Activated CD8-positive, alpha-beta memory T cell treated with anti-CD3 and anti-CD28 coated beads for 4 hours (primary cell): ENCODE results near the gene KMT2C.

ENCODE experiments used
- DNase-seq, 2 donors: peaks; one replicate each; pipeline ENCODE4 v3.0.0-alpha.2; 2020; ENCODE audit warnings: low read depth in 2 of 2

The KMT2C gene

GRCh38 chr7:152203095-152203494 lies 232.7 kb downstream of the KMT2C start:
- no peak for DNase-seq

DNA sequence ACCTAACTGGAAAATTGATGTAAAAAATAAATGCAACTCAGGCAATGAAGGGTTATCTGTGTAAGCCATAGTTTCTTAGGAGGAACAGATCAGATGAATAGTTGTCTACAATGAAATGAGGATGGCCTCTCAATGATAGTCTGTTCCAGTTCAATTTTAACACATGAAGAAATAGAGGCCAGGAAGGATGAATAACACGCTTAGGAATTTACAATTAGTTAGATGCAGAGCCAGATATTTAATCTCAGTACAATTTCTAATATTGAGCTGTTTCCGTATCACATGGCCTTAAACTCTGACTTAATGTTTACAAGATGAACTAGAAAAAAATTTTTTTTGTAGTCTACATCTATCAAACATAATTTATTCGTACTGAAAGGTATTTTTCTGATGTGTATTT lies 233.7 kb downstream of the KMT2C start:
- DNase-seq: no peak

DNA sequence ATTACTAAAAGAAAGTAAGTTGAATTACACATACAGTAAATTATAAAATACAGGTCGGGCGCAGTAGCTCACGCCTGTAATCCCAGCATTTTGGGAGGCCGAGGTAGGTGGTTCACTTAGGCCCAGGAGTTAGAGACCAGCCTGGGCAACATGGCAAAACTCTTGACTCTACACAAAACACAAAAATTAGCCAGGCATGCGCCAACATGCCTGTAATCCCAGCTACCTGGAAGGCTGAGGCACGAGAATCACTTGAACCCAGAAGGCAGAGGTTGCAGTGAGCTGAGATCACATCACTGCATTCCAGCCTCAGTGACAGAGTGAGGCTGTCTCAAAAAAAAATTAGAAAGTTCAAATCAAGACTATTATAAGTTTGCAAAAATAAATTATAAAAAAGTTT lies 235.4 kb downstream of the KMT2C start:
- DNase-seq: no peak

DNA sequence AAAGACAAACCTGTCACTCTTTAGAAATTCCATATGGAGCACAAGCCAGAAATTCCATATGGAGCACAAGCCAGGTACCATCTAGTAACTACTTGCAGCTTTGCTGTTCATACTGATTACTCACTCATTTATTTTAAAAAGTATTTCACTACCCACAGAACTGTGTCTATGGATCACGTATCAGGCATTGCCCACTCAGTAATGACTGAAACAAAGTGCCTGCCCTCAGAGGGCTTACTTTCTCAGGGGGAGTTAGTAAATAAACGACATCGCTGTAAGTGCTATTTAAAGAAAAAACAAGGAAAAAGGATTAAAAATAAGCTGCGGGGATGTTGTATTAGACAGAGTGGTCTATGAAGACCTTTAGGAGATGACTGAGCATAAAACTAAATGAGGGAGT lies 239.4 kb downstream of the KMT2C start:
- no peak for DNase-seq

DNA sequence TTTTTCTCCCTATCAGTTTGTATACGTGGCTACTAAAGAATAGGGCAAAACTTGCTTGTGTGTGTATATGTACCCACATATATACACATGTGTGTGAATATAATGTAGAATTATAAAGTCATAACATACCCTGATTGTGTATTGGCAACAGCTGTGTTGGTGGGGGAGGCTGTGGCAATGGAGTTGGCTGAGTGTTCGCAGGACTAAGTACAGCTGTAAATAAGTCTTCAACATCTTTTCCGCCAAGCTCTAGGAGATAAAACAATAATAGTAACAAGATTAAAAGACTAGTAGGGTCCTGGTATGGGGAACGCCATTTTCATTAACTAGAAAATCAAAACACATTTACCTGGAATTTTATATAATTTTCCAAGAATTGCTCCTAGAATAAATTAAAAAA lies 241.9 kb downstream of the KMT2C start:
- DNase-seq: no peak

GRCh38 chr7:152189061-152189460 lies 246.7 kb downstream of the KMT2C start:
- DNase-seq: no peak

DNA sequence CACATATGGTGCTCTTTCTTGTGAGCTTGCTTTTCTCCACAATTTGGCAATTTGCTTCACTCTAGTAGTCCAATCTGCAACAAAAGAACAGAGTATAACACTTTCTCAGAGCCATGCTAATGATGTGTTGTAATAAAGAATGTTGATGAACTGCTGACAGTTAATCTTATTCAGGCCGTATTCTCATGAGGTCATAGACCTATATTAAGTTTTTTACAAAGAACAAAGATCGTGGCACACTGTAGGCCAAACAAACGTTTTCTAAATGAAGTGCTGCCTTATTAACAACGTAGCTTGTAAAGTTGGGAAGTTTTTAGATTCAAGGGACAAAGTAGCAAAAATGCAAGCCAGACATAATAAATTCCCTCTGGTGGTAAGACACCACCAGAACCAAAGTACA lies 250.2 kb downstream of the KMT2C start:
- no peak for DNase-seq

- no peak for DNase-seq
Measured at GRCh38 chr7:152180587-152180986, 255.2 kb downstream of the KMT2C start.

- DNase-seq: no peak
Measured at GRCh38 chr7:152180048-152180447, 255.8 kb downstream of the KMT2C start.

DNA sequence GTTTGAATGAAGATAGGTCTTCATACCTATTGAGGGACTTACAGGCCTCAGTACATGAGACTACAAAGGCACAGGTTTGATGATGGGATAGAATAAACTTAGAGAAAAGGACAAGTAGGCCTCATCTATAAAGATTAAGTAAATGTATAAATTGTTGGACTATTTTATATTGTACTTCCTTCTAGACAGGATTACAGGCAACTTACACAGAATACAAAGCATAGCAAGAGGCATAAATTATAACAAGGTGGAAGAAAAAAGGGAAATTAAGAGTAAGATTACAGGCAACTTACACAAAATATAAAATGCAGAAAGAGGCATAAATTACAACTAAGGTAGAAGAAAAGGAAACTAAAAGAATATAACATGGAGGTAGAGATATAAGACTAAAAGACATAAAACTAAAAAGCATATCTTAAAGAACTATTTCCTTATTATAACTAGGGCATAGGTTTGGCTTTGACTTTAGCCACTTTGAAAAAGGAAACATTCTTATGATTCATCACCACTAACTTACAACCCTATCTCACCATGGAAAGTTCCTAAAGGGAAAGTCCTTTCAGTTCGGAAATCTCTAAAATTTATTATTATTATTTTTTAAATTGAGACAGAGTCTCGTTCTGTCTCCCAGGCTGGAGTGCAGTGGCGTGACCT lies 257.3 kb downstream of the KMT2C start:
- DNase-seq: no peak

- no peak for DNase-seq
Measured at GRCh38 chr7:152177681-152178404, 258.0 kb downstream of the KMT2C start.

GRCh38 chr7:152176797-152177196 lies 259.0 kb downstream of the KMT2C start:
- no peak for DNase-seq

- no peak for DNase-seq
Measured at GRCh38 chr7:152173372-152174070, 262.3 kb downstream of the KMT2C start.

GRCh38 chr7:152162287-152162686 lies 273.5 kb downstream of the KMT2C start:
- no peak for DNase-seq

DNA sequence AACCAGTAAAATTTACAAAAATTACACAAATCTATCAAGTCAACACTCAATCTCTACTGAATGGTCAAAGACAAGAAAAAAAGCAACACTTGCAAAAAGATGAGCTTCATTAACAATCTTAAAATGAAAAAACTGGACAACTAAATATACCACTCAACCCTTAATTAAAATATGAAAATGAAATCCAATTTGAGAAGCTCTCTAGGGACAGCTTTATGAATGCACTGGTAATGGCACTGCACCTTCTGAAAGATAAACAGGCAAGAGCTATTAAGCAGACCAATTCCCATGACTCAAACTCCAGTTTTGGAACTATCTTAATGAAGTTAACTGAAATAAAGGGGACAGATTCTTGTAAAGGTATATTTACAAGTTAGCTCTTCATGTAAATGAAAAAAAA lies 274.6 kb downstream of the KMT2C start:
- DNase-seq: no peak

- DNase-seq: no peak
Measured at GRCh38 chr7:152158801-152159587, 276.8 kb downstream of the KMT2C start.

GRCh38 chr7:152152267-152152666 lies 283.5 kb downstream of the KMT2C start:
- DNase-seq: no peak

DNA sequence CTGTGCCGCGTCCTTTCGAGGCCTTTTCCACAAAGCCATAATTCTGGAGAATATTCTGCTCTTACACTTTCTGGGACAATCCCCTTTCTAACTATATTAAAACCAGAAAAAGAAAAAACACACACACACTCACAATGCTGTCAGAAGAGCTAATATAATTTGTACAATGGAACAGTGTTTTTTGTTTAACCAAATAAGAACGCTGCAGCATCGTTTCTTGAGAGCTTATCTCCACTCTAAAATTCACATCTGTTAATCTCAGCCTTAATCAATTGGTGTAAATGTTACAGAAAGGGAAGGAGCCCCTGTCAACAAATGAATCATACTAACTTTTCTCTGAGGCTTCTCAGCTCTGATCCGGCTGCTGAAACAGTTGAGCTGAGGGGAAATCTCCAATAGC lies 286.4 kb downstream of the KMT2C start:
- no peak for DNase-seq

DNA sequence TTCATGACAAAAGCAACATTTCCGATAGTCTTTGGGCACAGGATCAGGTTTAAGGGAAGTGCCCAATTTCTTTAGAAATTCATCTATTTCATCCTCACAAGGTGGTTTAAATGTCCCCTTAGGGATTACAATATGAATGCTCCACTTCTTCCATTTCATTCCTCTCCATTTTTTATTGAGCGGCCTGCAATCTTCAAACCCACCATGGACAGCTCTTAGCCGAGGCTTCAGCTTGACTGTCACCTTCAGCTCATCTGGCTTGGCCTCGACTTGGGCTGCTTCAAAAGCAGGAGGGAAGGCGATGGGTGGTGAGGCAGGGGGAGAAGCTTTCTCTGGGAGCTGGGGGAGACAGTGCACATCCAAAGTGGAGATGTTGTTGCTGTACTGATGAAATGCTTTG lies 287.1 kb downstream of the KMT2C start:
- DNase-seq: no peak

- no peak for DNase-seq
Measured at GRCh38 chr7:152145853-152146466, 289.8 kb downstream of the KMT2C start.

- no peak for DNase-seq
Measured at GRCh38 chr7:152144557-152145245, 291.1 kb downstream of the KMT2C start.
